ENCODE measurements around the gene MARCHF4.

Gene MARCHF4

GRCh38 chr2:216416571-216417307, 44.5 kb upstream of the MARCHF4 start:
- Histone ChIP-seq H3K27ac (ENCODE audit: low read length) (no peak overlapping the region), H3K4me2 (ENCODE audit: low read depth, low read length) (no peak overlapping the region), H3K36me3 (replicated peaks; ENCODE audit: insufficient read depth, low read length) (no peaks in the 10 kb centered on the region), H3K9me2 (replicated peaks; ENCODE audit: insufficient read depth, low read length) (no peaks in the 10 kb centered on the region), H3K4me3 (ENCODE audit: low read length) (no peak overlapping the region), H3K79me2 (ENCODE audit: low read length) (no peaks in the 10 kb centered on the region), H3K9me3 (replicated peaks; ENCODE audit: insufficient read depth, low read length) (no peaks in the 10 kb centered on the region), H3K4me1 (ENCODE audit: low read length) (no peaks in the 10 kb centered on the region), H2AFZ (ENCODE audit: low read length) (no peak overlapping the region), H3F3A (ENCODE audit: insufficient read depth, low read length) (no peaks in the 10 kb centered on the region), H4K20me1 (ENCODE audit: insufficient read depth, low read length) (no peaks in the 10 kb centered on the region), H3K27me3 (replicated peaks; ENCODE audit: insufficient read depth, low read length) (no peaks in the 10 kb centered on the region), H3K9ac (ENCODE audit: low read length) (no peak overlapping the region)
- DNase-seq = no peak
- TF ChIP-seq EZH2 (optimal IDR thresholded peaks at IDR 0.05; ENCODE audit: low read depth, low read length) (no peak), CTCF (IDR thresholded peaks at IDR 0.05; ENCODE audit: low read length) (no peak), EZH2phosphoT487 (IDR thresholded peaks at IDR 0.05; ENCODE audit: low read length) (no peak)

- no peak overlapping the region for H3K9ac ChIP-seq (ENCODE audit: low read length)
- no peaks in the 10 kb centered on the region for H3K79me2 ChIP-seq (ENCODE audit: low read length)
- no peak overlapping the region for H2AFZ ChIP-seq (ENCODE audit: low read length)
- no peak for DNase-seq
- no peaks in the 10 kb centered on the region for H3K9me2 ChIP-seq (replicated peaks; ENCODE audit: insufficient read depth, low read length)
- TF ChIP-seq CTCF (IDR thresholded peaks at IDR 0.05; ENCODE audit: low read length) (no peak), EZH2phosphoT487 (IDR thresholded peaks at IDR 0.05; ENCODE audit: low read length) (no peak), EZH2 (optimal IDR thresholded peaks at IDR 0.05; ENCODE audit: low read depth, low read length) (no peak)
- no peaks in the 10 kb centered on the region for H3F3A ChIP-seq (ENCODE audit: insufficient read depth, low read length)
- no peak overlapping the region for H3K4me2 ChIP-seq (ENCODE audit: low read depth, low read length)
- H3K4me1 ChIP-seq (ENCODE audit: low read length) = no peaks in the 10 kb centered on the region
- H4K20me1 ChIP-seq (ENCODE audit: insufficient read depth, low read length) = no peaks in the 10 kb centered on the region
- no peaks in the 10 kb centered on the region for H3K27me3 ChIP-seq (replicated peaks; ENCODE audit: insufficient read depth, low read length)
- no peaks in the 10 kb centered on the region for H3K36me3 ChIP-seq (replicated peaks; ENCODE audit: insufficient read depth, low read length)
- no peak overlapping the region for H3K27ac ChIP-seq (ENCODE audit: low read length)
- H3K4me3 ChIP-seq (ENCODE audit: low read length) = no peak overlapping the region
- no peaks in the 10 kb centered on the region for H3K9me3 ChIP-seq (replicated peaks; ENCODE audit: insufficient read depth, low read length)
Measured at GRCh38 chr2:216415541-216415940, 43.3 kb upstream of the MARCHF4 start.

- Histone ChIP-seq H3K9me2 (replicated peaks; ENCODE audit: insufficient read depth, low read length) (no peaks in the 10 kb centered on the region), H3K9ac (ENCODE audit: low read length) (no peak overlapping the region), H3K4me3 (ENCODE audit: low read length) (no peak overlapping the region), H3K27ac (ENCODE audit: low read length) (no peak overlapping the region), H2AFZ (ENCODE audit: low read length) (no peak overlapping the region), H3K9me3 (replicated peaks; ENCODE audit: insufficient read depth, low read length) (no peaks in the 10 kb centered on the region), H3F3A (ENCODE audit: insufficient read depth, low read length) (no peaks in the 10 kb centered on the region), H3K4me1 (ENCODE audit: low read length) (no peaks in the 10 kb centered on the region), H3K27me3 (replicated peaks; ENCODE audit: insufficient read depth, low read length) (no peaks in the 10 kb centered on the region), H4K20me1 (ENCODE audit: insufficient read depth, low read length) (no peaks in the 10 kb centered on the region), H3K4me2 (ENCODE audit: low read depth, low read length) (no peak overlapping the region), H3K36me3 (replicated peaks; ENCODE audit: insufficient read depth, low read length) (no peaks in the 10 kb centered on the region), H3K79me2 (ENCODE audit: low read length) (no peaks in the 10 kb centered on the region)
- DNase-seq = no peak
- TF ChIP-seq EZH2phosphoT487 (IDR thresholded peaks at IDR 0.05; ENCODE audit: low read length) (no peak), CTCF (IDR thresholded peaks at IDR 0.05; ENCODE audit: low read length) (no peak), EZH2 (optimal IDR thresholded peaks at IDR 0.05; ENCODE audit: low read depth, low read length) (no peak)
Measured at GRCh38 chr2:216414772-216415319, 42.6 kb upstream of the MARCHF4 start.
